ENCODE data around the gene SLC27A4.

- TF ChIP-seq, protein P1, sequence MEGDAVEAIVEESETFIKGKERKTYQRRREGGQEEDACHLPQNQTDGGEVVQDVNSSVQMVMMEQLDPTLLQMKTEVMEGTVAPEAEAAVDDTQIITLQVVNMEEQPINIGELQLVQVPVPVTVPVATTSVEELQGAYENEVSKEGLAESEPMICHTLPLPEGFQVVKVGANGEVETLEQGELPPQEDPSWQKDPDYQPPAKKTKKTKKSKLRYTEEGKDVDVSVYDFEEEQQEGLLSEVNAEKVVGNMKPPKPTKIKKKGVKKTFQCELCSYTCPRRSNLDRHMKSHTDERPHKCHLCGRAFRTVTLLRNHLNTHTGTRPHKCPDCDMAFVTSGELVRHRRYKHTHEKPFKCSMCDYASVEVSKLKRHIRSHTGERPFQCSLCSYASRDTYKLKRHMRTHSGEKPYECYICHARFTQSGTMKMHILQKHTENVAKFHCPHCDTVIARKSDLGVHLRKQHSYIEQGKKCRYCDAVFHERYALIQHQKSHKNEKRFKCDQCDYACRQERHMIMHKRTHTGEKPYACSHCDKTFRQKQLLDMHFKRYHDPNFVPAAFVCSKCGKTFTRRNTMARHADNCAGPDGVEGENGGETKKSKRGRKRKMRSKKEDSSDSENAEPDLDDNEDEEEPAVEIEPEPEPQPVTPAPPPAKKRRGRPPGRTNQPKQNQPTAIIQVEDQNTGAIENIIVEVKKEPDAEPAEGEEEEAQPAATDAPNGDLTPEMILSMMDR (IDR thresholded peaks at IDR 0.05) = no peak
- TF ChIP-seq MAZ (IDR thresholded peaks at IDR 0.05; ENCODE audit: borderline replicate concordance, low read depth, low read length) (no peak), CEBPB (IDR thresholded peaks at IDR 0.05) (no peak), POLR2A (IDR thresholded peaks at IDR 0.05; ENCODE audit: low read length) (no peak), CHD2 (IDR thresholded peaks at IDR 0.05; ENCODE audit: low read length, partially characterized antibody) (no peak), HOXB5 (CRISPR knock-in tag; IDR thresholded peaks at IDR 0.05) (no peak), SMC3 (IDR thresholded peaks at IDR 0.05) (no peak), BHLHE40 (IDR thresholded peaks at IDR 0.05; ENCODE audit: low read depth, low read length) (no peak), CBX8 (IDR thresholded peaks at IDR 0.05) (no peak), RCOR1 (IDR thresholded peaks at IDR 0.05; ENCODE audit: low read depth, low read length) (no peak)
These were observed 19.0 kb upstream of the SLC27A4 start for GRCh38 chr9:128321343-128321742.

Measured in A549 (cell line).